Activated CD4-positive, alpha-beta T cell treated with anti-CD3 and anti-CD28 coated beads, Interleukin-2, amount 50 U/mL, for 4 hours (primary cell): ENCODE measurements around the gene USP3.
"Not testable (repeated sequence)": the region's sequence is repeated elsewhere in the genome, so short reads cannot be mapped to it uniquely, and the experiment has no call there.

ENCODE experiments used
- DNase-seq, 2 experiments: peaks; one replicate each; pipeline ENCODE4 v3.0.0-alpha.2; 2020

Gene USP3

DNA sequence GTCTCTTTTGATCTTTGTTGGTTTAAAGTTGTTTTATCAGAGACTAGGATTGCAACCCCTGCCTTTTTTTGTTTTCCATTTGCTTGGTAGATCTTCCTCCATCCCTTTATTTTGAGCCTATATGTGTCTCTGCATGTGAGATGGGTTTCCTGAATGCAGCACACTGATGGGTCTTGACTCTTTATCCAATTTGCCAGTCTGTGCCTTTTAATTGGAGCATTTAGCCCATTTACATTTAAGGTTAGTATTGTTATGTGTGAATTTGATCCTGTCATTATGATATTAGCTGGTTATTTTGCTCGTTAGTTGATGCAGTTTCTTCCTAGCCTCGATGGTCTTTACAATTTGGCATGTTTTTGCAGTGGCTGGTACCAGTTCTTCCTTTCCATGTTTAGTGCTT is 116.4 kb downstream of the USP3 start:
- not testable (repeated sequence) for DNase-seq

DNA sequence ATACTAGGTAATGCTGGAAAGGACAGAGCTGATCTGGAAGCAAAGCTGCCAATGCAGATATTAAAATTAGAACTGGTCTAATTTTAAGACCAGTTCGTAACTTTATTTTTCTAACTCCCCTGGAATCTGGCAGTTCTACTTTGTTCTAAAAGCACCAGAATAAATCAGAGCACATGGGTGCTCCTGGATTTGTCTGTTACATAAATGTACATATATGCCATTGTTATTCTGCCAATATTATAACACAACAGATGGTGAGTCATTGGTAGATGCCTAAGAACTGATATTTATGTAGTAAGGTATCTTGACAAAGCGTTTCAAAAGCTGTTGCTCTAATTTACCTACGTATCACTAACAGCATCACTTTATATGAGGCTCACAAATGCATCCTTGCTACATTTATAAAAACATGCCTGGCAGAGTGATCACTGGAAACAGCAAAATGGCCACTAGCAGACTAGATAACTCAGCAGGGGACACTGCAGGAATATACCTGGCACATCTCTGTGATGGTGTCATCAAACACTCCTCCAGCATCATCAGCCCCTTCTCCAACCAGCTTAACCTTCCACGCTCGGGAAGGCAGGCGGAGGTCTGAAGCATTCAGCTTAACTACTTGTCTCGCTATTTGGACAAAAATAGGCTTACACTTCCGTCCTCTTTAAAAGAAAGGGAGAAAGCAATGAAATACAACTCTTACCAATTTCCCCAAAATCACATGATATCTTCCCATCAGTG is 119.0 kb downstream of the USP3 start:
- DNase-seq: no peak

DNA sequence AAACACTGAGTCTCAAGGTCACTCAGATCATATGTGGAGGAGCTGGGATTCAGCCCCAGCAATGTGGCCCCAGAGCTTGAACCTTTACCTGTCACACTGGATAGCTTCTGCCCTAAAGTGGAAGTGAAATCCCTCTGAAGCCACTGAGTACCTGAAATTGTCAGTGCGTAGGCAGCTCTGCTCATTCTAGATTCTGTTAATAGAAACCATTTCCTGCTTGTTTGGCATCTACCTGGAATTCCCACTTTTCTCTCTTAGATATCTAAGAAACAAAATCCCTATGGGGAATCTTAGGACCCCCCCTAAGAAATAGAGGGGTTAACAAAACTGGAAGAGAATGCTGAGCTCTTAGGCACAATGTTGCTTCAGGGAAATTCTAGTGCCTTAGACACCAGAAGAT is 122.6 kb downstream of the USP3 start:
- no peak for DNase-seq

DNA sequence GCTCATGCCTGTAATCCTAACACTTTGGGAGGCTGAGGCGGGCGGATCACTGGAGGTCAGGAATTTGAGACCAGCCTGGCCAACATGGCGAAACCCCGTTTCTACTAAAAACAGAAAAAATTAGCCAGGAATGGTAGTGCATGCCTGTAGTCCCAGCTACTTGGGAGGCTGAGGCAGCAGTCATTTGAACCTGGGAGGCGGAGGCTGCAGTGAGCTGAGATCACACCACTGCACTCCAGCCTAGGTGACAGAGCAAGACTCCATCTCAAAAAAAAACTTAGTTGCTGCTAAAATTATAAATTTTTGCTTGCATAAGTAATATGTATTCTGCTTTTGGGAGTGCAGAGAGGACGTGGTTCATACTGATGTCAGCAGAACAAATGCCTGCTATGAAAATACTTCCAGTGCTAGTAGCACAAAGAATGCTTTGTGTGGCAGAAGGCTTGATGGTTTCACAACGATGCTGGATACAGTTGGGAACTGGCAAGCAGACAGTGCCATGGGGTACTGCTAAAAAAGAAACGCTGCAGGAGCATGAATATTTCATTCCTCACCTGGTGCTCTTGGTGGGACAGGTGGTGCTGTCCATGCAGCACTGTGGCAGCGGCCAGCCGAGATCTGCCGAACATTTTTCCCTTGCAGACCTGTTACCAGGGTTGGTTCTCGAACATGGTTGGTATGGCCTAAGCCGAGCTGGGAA is 123.9 kb downstream of the USP3 start:
- DNase-seq: no peak

DNA sequence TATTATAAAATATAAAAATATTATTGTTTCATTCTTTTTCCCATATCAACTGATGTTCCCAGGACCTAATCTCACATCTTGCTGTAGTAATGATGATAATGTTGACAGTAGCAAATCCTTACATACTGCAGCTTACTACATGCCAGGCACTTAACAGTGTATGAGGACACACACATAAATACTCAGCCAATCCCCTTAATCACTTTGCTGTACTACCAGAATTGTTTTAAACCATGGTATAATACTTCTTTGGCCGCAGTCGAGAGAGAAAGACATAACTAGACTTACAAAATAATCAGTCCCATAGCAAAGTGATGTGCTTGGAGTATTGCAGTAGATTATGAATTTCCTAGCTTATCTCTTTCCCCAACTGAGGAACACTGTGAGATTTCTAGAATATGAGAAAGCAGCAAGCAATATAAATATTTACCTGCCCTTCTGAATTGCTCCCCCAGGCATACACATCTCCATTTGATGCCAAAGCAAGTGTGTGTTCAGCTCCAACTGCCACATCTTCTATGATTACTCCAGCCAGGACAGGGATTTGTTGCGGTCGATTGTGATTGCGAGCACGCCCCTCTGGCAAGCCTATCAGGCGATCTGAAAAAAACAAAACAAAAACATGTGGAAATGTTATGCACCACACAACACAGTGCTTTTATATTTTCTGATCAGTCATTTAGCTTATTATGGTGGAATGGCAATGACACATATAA is 125.8 kb downstream of the USP3 start:
- DNase-seq: no peak

DNA sequence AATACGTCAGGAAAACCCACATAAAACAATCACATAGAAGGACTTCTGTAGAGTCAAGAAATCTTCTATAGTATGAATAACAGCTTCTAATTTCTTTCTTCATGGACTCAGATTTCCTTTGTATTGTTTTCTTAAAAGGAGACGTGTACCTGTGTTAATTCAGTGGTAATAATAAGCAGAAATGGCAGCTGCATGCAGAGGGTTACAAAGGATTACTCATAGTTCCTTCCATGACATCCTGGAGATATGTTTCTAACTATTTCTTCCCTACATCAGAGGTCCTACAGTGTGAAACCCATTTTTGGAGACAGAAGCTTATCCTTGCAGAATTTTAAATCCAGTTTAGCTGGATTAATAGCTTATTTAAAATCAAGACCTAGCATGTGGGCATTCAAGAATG is 128.9 kb downstream of the USP3 start:
- DNase-seq: no peak

DNA sequence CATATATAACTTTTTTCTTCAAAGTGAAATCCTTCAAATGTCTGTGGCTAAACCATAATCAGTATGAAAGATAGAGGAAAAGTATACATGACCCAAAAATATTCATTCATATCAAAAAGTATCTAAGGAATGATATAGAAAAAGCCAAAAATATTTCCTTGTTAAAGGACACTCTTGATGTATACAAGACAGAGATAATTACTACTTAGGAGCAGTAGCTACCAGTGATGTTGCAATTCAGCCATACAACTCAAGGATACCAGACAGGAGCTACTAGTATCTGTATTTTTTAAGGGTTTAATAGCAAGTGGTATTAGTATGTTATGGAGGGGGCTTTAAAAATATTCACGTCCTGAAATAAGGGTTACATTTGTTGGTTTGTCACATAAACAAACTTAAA is 129.8 kb downstream of the USP3 start:
- no peak for DNase-seq

DNA sequence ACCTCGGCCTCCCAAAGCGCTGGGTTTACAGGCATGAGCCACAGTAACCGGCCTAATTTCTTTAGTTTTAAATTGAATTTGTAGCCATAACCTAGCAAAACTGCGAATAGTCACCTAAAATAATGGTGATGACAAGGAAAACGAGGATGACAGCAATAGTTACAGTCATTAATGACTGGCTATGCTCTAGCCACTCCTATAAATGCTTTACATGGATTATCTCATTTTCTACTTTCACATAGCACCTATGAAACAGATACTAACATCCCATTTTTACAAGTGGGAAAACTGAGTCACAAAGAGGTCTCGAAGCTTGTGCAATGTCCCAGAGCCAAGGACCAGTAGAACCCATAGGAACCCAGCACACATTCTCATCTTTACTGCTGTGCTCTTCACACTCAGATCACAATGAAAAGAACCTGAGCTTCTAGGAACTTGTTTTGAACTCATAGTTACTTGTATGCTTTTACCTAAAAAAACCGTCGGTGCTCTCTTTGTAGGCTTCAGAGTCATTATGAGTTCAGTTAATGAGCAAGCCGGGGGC is 132.2 kb downstream of the USP3 start:
- DNase-seq: no peak

DNA sequence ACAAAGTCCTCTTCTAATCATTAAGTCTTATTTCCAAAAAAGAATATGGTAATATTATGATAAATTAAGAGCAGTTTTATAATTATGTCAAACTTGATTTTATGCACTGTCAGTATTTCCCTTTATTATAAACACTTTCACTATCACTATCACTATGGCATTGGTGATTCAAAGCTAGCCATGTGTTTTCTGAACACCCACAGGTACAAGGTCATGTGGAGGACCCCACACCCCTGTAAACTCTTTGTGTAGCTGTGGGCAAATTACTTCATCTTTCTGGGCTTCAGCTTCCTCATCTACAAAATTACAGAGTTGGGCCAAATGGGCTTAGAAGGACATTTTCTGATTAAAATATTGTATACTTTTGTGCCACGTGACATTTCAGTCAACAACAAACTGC is 134.4 kb downstream of the USP3 start:
- DNase-seq: no peak

DNA sequence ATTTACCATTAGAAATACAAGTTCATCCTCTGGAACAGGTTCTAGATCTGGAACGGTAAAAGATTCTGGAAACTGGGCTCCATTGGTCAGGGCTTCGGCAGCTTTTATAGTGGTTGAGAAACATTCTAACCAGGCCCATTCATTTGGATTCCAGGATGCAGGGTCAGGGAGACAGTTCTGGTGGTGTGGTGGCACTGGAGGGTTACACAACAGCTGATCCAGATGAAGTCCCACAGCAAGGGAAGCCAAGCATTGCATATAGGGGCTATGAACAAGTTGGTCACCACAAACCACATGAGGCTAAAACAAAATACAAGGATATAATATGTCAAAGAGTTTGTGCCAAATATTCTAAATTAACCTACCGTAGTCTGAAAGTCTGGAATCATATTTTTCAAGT is 135.8 kb downstream of the USP3 start:
- DNase-seq: no peak
